Right atrium auricular region (tissue), 2 donors: ENCODE measurements around the gene BUB1. TPM values are rescaled to one million over a fixed set of nuclear protein-coding genes. Genes with fewer than 3 reads are reported as not detected.
"Not testable (repeated sequence)": the region's sequence is repeated elsewhere in the genome, so short reads cannot be mapped to it uniquely, and the experiment has no call there.

Experiments
- DNase-seq: peaks from one replicate; pipeline ENCODE4 v3.0.0-alpha.2; 2019; ENCODE audit warnings: low spot score
- H3K27ac ChIP-seq, 2 donors: fragments of 200-600 bp; sonication (generic); 1 replicate in 1 of 2; 2 replicates in 1 of 2; pipeline ENCODE4 v1.5.1; 2016 to 2019
- H3K27me3 ChIP-seq, 2 donors: fragments of 200-600 bp; sonication (generic); one replicate each; pipeline versions ENCODE4 v1.5.1 to v1.6.0; 2017 to 2019
- H3K36me3 ChIP-seq: fragments of 200-600 bp; sonication (generic); one replicate; pipeline ENCODE4 v1.5.1; 2016
- H3K4me1 ChIP-seq, 2 donors: fragments of 200-600 bp; sonication (generic); one replicate each; pipeline versions ENCODE4 v1.5.1 to v1.6.0; 2017 to 2019
- H3K4me3 ChIP-seq, 2 donors: fragments of 200-600 bp; sonication (generic); 1 replicate in 1 of 2; 2 replicates in 1 of 2; pipeline ENCODE4 v1.5.1; 2017 to 2019; ENCODE audit warnings: mild to moderate bottlenecking in 1 of 2, moderate library complexity in 1 of 2
- H3K9me3 ChIP-seq, 2 donors: fragments of 200-600 bp; sonication (generic); one replicate each; pipeline ENCODE4 v1.5.1; 2019
- total RNA-seq, 2 donors: library from RNA; depleted of rRNA; stranded (reverse); fragments of >200 nt; gene quantifications; one replicate each; pipeline ENCODE4 v1.1.0, GENCODE V29; 2016

The BUB1 gene
- total RNA-seq, 2 donors from 2014 or later, result 0.28 to 1.4 TPM

- not testable (repeated sequence) for H3K36me3 ChIP-seq, H3K4me3 ChIP-seq, DNase-seq, H3K27me3 ChIP-seq, H3K27ac ChIP-seq, H3K9me3 ChIP-seq, H3K4me1 ChIP-seq
These were observed 88.1 kb downstream of the BUB1 start for GRCh38 chr2:110589677-110590330.

GRCh38 chr2:110588520-110588919, 89.3 kb downstream of the BUB1 start:
- H3K9me3 ChIP-seq, H3K27me3 ChIP-seq, H3K27ac ChIP-seq, H3K4me1 ChIP-seq, H3K4me3 ChIP-seq, DNase-seq, H3K36me3 ChIP-seq: not testable (repeated sequence)

Other genes starting within 250 kb of the BUB1 start
- gene LIMS4, start 205.2 kb downstream of the BUB1 start, total RNA-seq, result 1 to 10 TPM; 2.9 to 5.2 TPM
- 10 to 100 TPM; 21.1 to 21.7 TPM for gene RGPD6, start 100.8 kb downstream of the BUB1 start, total RNA-seq
- under 1 TPM; 0.33 to 0.55 TPM for gene ACOXL, start 54.5 kb upstream of the BUB1 start, total RNA-seq